ENCODE data around the gene MSLN.
"Not testable (repeated sequence)": the region's sequence is repeated elsewhere in the genome, so short reads cannot be mapped to it uniquely, and the experiment has no call there.

The MSLN gene

DNA sequence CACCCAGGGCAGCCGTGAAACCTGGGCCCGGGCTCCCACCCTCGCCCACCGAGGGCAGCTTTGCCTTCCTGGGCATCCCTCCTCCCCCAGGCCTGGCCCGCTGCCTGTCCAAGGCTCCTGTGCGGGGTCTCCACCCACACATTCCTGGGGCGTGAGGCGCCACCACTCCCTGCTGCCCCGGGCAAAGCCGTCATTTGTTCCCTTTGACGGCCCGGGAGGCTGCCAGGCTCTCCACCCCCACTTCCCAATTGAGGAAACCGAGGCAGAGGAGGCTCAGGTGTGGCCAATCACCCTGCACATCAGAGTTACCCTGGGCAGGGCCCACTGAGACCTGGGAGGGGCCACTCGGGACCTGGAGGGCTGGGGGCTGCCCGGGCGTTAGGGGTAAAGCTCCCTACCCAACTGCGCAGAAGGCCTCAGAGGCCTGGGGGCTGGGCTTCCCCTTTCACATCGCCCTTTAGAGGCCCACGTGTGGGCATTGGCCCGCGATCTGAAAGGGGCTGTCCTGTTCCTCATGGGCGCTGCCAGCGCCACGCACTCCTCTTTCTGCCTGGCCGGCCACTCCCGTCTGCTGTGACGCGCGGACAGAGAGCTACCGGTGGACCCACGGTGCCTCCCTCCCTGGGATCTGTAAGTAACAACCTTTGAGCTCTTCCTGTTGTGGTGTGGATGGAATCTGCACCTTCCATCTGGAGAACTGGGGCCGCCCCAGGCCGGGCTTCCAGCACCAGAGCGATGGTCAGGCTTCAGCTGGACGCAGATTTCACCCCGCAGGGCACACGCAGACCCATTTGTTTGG, at the start of gene MSLN:
Gene MSLN (plus strand): TSS at position 190 of the 799 bp plus-strand sequence. CDS start 1,947 bp downstream, outside the sequence.
- no peak for DNase-seq (ENCODE audit: low read depth in 2 of 2)

DNA sequence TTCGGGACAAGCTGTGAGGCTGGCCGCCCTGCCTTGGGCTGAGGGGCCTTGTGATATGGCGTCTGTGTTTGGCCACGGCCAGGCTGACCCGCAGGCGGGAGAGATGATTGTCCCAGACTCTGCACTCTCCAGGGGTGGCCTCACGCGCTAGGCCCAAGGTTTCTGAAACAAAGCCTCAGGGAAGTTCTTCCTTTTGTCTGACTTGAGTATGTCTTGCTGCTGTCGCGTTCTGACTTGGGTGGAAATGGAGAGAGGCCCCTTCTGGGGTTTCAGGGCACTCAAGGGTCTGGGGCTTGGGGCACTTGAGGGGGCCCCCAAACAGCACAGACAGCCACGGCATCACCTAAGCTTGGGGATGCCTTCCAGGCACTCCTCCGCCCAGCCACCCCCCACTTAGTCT, 49.5 kb upstream of the MSLN start:
- DNase-seq (ENCODE audit: low read depth in 2 of 2): no peak

DNA sequence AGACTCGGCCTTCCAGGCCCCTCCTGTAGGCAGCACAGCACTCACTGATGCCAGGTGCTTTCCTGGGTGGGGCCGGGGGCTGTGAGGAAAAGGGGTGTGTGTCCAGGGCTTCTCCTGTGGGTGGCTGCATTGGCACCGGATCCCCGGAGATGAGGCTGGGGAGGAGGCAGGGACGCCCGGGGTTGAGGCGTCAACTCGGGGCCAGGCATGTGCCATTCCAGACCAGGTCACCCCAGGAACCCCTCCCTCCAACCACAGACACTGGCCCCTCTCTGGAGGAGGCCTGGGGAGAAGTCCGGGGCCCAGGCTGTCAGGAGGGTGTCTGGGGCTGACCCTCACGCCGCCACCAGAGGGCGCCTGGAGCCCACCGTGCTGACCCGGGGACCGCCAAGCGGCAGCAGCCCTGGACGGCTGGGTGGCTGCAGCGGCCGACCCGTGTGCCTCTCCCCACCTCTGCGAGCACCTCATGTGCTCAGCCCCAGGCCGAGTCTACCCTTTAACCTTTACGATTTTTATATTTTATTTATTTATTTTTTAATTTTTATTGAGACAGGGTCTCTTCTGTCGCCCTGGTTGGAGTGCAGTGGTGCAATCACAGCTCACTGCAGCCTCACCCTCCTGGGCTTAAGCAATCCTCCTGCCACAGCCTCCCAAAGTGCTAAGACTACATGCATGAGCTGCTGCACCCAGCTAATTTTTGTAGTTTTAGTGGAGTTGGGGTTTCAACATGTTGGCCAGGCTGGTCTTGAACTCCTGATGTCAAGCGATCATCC, 48.8 kb upstream of the MSLN start:
- peak; percentile 61 to 69 for DNase-seq (ENCODE audit: low read depth in 2 of 2)

DNA sequence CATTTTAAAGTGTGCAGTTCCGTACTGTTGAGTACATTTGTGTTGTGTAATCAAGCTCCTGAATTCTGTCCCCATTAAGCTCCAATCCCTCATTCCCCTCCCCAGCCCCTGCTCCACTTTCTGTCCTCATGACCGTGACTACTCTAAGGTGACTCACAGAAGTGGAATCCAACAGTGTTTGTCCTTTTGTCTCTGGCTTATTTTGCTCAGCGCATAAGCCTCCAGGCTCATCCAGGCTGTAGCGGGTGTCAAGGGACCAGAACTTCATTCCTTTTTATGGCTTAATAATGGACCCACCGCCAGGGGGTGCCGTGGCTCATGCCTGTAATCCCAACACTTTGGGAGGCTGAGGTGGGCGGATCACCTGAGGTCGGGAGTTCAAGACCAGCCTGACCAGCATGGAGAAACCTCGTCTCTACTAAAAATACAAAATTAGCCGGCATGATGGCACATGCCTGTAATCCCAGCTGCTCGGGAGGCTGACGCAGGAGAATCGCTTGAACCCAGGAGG, 47.7 kb upstream of the MSLN start:
- not testable (repeated sequence) for DNase-seq (ENCODE audit: low read depth in 2 of 2)

DNA sequence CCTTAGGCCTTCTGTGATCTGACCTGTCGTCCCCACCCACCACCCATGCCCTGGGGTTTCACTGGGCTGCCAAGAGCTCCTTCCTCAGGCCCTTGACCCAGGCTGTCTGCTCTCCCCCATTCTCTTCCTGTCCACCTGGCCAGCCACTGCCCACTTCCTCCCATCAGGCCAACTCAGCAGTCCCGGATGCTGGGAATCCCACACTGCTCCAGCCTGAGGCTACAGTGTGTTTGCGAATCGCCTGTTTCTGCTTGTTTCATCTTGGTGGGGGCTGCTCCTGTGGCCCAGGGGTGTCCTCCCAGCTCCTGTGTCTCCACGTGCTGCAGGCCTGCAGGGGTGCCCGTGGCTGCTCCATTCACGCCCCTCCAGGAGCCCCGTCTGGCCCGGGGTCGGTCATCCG, 46.5 kb upstream of the MSLN start:
- DNase-seq (ENCODE audit: low read depth in 2 of 2): no peak

DNA sequence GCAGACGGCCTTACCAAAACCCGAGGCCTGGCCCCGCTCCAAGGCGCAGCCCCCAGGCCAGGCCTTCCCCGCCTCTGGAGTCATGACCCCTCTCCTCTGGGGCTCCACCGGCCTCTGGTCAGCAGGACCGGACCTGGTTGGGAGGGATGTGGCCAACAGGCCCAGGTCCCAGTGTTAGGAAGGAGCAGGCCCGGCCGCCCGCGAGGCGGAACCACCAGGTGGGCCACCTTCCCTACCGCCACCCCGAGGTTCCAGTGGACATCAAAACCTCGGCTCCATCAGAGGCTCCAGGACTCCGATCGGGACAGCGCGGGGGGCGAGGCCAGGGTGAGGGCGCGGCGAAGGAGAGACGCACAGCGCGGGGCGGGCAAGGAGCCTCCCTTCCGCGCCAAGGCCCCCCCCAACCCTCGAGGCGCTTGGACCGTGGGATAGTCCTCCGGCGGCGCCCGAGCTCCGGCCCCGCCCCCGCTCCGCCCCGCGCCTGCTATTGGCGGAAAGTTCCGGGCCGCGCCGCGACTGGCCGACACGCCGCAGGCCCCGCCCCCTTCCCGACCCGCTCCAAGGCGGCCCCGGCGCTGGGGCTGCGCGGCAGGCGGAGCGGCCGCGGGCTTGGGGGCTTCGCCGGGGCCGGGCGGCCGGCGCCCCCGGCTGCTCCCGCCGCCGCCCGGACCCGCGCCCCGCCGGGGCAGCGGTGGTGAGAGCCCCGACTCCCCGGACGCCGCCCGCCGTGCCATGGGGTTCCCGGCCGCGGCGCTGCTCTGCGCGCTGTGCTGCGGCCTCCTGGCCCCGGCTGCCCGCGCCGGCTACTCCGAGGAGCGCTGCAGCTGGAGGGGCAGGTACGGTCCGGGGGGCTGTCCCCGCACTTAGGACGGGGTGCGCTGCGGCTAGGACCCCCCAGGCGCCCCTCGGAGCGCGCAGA, 45.7 kb upstream of the MSLN start, which contains the start of gene METRN:
Gene METRN (plus strand): TSS at position 561 of the 919 bp plus-strand sequence. CDS start 172 bp downstream, at position 733.
- peak; percentile 75 to 79 for DNase-seq (ENCODE audit: low read depth in 2 of 2)

DNA sequence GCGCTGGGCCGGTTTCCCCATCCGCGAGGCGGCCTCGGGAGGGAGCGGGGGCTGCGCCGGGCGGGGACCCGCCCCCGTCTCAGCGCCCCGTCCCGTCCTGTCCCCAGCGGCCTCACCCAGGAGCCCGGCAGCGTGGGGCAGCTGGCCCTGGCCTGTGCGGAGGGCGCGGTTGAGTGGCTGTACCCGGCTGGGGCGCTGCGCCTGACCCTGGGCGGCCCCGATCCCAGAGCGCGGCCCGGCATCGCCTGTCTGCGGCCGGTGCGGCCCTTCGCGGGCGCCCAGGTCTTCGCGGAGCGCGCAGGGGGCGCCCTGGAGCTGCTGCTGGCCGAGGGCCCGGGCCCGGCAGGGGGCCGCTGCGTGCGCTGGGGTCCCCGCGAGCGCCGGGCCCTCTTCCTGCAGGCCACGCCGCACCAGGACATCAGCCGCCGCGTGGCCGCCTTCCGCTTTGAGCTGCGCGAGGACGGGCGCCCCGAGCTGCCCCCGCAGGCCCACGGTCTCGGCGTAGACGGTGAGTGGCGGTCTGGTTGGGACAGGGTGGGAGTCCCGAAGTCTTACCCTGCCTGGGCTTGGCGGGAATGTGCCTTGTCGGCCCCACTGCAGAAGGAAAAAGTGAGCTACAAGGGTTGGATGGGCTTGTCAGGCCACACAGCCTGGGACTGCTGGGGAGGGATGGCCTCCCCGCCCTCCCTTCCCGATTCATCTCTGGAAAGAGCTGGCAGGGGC, 44.9 kb upstream of the MSLN start:
- DNase-seq (ENCODE audit: low read depth in 2 of 2): no peak

DNA sequence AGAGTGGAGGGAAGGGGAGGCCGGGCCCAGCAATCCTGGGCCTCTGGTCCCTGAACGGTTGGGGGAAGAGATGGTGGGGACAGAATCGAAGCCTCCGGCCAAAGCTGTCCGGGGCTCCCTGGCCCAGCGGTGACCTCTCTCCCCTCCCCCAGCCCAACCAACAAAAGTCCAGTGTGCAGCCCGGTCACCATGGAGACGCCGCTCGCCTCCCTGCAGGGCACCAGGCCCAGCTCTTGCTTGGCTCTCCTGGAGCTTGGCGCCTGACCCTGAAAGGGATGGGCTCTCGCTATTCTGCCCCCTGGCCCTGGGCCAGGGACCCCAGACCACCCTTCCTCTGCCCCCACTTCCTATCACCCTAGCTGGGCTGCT, 44.4 kb upstream of the MSLN start:
- DNase-seq (ENCODE audit: low read depth in 2 of 2): no peak

DNA sequence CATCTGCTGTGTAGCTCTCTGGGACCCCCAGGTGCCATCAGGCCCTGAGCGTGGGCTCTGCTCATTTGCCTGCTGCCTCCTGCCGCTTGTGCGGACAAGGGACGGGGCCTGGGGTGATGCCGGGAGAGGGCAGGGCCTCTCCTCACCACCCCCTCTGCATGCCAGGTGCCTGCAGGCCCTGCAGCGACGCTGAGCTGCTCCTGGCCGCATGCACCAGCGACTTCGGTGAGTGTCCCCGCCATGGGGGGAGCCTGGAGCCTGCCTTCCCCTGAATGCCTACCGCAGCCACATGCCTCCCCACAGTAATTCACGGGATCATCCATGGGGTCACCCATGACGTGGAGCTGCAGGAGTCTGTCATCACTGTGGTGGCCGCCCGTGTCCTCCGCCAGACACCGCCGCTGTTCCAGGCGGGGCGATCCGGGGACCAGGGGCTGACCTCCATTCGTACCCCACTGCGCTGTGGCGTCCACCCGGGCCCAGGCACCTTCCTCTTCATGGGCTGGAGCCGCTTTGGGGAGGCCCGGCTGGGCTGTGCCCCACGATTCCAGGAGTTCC, 43.7 kb upstream of the MSLN start:
- no peak for DNase-seq (ENCODE audit: low read depth in 2 of 2)

DNA sequence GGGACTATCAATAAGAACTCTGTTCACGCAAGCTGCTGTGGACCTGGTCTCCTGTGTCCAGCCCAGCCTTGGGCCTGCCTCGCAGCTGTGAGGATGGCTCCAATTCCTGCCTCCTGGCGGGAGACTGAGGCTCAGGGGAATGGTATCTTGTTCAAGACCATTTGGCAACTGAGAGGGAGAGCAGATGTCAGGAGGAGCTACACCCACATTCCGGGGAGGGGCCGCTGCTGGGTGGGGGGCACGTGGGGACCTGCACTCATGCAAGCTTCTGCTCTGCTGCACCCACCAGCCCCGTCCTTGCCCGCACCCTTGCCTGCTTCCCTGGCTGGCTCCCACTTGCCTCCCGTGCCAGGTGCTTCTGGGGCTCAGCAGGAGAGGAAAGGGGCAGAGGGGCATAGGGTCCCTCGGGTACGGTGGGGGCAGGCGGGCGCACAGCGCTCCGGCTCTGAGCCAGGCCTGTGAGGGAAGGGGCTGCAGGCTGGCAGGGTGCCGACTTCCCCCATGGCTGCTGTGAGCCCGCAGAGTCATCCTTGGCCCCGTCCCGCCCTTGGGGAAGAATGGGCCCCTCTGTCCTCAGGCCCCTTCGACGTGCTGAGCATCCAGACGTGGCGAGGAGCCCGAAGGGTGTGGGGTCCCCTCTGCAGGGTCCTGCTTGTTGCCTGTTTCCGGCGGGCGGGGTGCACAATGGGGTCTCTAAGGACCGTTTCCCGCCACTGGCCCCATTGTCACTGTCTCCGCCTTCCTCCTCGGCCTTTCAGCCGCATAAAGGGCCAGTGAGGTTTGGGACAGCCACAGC, 42.9 kb upstream of the MSLN start:
- no peak for DNase-seq (ENCODE audit: low read depth in 2 of 2)

DNA sequence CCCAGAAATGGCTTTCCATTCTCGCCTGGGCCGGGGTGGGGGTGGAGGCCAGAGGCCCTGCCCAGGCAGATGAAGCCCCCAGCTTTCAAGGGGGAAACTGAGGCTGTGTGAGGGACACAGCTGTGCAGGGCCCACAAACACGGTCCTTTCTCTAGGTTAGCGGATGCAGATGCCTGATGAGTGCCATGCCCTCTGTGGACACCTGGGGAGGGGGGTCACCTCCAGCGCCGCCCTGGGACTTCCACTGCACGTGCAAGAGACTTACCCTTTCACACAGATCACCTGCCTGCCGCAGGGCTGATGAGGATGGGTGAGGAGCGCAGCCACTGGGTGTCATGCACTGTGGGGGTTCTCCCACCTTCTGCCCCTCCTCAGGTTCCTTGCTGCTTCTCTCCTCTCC, 42.1 kb upstream of the MSLN start:
- DNase-seq (ENCODE audit: low read depth in 2 of 2): no peak

DNA sequence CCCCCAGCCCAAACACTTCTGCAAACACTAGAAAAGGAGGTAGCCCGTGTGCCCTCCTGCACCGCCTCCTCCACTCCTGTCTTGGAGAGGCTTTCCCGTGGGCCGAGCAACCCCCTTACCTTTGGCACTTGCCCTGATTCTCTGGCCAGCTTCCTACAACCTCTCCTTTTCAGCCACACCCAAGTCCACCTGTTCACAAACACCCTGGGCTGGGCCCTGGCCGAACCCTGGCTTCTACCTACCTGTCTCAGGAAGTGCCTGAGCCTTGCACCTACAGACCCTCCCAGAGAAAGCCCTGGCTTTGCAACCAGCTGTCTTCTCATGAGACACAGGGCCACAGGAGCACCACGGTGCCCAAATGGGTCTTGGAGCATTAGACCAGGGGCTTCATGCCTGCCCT, 41.6 kb upstream of the MSLN start:
- DNase-seq (ENCODE audit: low read depth in 2 of 2): no peak

DNA sequence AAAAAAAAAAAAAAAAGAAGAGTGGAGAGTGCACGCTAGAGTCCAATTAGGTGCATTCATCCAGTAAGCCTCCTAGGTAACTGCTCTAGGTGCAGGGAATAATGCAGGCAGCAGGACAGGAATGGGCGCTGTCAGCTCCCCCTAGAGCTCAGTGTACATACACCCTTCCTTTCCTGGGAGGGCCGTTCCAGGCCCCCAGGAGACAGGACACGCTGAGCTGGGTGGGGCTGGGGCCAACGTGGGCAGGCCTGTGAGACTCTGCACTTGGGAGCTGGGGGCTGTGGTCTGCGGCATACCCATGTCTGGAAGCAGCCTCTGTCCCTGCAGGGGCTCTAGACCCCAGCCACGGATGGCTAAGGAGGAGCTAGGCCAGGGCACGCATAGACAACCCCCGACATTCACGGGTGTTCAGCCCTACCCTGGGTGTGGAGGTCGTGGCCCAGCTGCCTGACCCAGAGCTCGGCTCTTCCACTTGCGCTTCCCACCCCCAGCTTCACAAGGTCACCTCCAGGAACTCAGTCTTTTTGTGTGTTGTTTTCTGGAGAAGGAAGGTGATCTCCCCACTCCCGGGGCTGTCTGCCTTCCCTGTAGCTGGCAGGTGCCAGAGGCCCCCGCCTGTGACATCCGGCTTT, 40.6 kb upstream of the MSLN start:
- DNase-seq (ENCODE audit: low read depth in 2 of 2): no peak

DNA sequence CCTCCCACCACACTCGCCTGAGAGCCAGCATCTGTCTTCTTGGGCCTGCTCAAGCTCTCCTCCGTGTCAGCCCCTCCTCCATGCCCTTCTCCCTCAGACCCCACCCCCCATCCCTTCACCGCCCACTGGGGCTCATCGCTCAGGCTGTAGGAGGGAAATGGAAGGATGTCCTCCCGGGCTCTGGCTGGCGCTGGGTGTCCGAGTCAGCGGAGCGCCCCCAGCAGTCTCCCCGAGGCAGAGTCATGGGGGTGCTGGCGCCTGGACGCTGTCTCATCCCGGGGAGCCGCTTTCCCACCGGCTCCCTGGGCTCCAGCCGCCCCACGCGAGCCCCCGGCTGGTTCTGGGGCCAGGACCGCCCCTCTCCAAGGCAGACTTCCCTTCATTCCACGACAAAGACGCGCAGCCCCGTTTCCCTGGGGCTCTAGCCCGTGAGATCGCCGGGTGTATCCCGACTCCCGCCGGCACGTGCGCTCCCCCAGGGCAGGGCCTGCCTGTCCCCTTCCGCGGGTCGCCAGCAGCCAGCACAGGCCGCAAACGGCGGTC, 40.0 kb upstream of the MSLN start:
- DNase-seq (ENCODE audit: low read depth in 2 of 2): no peak

DNA sequence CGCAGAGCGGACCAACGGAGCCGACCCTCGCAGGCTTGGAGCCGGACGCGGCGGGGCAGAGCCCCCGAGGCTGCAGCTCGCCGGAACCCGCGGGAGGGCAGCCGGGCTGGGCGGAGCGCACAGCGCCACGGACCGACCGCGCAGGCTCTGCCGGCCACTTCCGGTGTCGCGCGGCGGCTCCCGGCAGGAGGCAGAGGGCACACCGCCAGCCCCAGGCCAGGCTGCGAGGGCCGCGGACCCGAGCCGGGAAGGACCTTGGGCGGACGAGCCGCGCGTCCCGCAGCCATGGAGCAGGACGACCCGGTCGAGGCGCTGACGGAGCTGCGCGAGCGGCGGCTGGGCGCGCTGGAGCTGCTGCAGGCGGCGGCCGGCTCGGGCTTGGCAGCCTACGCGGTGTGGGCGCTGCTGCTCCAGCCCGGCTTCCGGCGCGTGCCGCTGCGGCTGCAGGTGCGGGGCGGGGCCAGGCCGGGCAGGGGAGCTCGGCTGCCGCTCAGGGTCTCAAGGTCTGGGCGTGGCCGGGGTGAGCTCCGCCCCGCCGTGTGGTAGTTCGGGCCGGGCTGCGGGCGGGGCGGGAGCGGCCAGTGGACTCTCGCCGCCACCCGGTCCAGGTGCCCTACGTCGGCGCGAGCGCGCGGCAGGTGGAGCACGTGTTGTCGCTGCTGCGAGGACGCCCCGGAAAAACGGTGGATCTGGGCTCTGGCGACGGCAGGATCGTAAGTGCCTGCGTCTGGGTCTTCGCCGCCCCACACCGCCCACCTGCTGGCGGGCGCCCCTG, 39.4 kb upstream of the MSLN start, which contains the start of gene ANTKMT:
Gene ANTKMT (plus strand): TSS at position 157 of the 775 bp plus-strand sequence. CDS start 129 bp downstream, at position 286.
- no peak for DNase-seq (ENCODE audit: low read depth in 2 of 2)

DNA sequence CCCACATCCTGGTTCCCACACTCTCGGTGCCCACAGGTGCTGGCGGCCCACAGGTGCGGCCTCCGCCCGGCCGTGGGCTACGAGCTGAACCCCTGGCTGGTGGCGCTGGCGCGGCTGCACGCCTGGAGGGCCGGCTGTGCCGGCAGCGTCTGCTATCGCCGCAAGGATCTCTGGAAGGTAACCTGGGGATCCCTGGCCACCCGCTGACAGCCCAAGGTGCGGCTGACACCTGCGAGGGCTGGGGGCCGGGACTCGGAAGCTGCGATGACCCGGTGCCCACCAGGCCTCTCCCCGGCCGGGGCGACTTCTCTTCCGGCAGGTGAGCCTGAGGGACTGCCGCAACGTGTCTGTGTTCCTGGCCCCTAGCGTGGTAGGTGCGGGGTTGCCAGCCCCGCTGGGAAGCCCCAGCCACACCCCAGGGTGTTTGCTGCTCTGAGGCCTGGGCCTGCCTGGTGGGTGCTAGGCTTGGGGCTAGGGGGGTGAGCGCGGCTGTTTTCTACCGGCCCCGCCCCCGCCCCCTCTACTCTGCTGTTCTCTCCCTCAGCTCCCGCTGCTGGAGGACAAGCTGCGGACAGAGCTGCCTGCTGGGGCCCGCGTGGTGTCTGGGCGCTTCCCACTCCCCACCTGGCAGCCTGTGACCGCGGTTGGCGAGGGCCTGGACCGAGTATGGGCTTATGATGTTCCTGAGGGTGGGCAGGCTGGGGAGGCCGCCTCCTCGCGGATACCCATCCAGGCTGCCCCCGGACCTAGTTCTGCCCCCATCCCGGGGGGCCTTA, 38.6 kb upstream of the MSLN start:
- no peak for DNase-seq (ENCODE audit: low read depth in 2 of 2)

DNA sequence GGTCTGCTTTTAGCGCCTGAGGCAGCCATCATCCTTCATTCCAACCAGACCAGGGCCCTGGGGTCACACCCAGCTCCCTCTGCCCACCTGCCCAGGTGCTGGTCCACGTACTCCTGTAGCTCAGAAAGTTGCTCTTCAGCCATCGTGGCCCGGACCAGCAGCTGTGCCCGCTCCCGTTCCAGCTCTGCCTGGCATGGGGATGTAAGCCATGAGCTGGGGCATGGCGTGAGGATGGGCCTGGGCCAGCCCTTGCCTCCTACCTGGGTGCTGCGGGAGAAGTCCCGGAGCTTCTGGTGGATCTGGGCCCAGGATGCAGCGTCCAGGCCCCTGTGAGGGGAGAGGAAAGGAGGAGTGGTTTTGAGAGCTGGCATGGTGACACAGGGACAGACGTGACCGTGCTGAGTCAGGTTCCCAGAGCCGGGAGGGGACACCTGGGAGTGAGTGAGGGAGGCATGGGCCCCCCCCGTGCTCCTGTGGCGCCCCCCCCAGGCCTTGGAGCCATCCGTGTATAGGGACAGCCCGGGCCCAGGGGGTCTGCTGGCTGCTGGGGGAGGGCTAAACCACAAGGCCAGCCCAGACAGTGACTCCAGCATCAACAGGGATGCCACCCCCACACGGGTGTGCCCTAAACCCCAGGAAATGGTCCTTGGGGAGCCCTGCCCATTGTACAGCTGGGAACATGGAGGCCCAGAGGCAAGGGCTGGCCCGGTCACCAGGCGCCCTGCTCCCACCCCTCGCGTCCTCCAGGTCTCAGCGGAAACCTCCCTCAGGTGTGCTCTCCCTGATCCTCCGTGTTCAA, 37.5 kb upstream of the MSLN start:
- DNase-seq (ENCODE audit: low read depth in 2 of 2): no peak

Data from stimulated activated CD8-positive, alpha-beta memory T cell treated with anti-CD3 and anti-CD28 coated beads, Interleukin-7, amount 100 ng/mL, for 1 hour (primary cell).